Left ventricle myocardium inferior (tissue), 1 donor: ENCODE results near the gene PTPRT. TPM values are rescaled to one million over a fixed set of nuclear protein-coding genes. Genes with fewer than 3 reads are reported as not detected.

Source experiments
- DNase-seq: peaks from one replicate; pipeline ENCODE4 v3.0.0-alpha.2; 2020
- H3K27ac ChIP-seq: fragments of 200-600 bp; replicated peaks from 2 replicates; pipeline ENCODE4 v1.8.0; 2021
- H3K27me3 ChIP-seq: fragments of 200-600 bp; 2 replicates; pipeline ENCODE4 v1.8.0; 2021; ENCODE audit warnings: low read depth
- H3K36me3 ChIP-seq: fragments of 200-600 bp; 2 replicates; pipeline ENCODE4 v1.8.0; 2021
- H3K4me1 ChIP-seq: fragments of 200-600 bp; 2 replicates; pipeline ENCODE4 v1.8.0; 2021
- H3K4me3 ChIP-seq: fragments of 200-600 bp; 2 replicates; pipeline ENCODE4 v1.8.0; 2021; ENCODE audit warnings: mild to moderate bottlenecking, moderate library complexity
- H3K9me3 ChIP-seq: fragments of 200-600 bp; replicated peaks from 2 replicates; pipeline ENCODE4 v1.8.0; 2021
- intact Hi-C: fragments of 100-400 bp; cut with micrococcal nuclease; formaldehyde crosslinking; loops from one replicate; pipeline ENCODE4 v1.11.0; 2022
- total RNA-seq: library from RNA; stranded (reverse); fragmentation: NEBNext Ultra II Directional; extraction: Animal tissue kit (Norgen Biotek cat#: 25700); gene quantifications from one replicate; pipeline ENCODE4 v1.2.1, GENCODE V29; 2021
- TF ChIP-seq, protein P1 (sequence below): fragments of 200-600 bp; IDR thresholded peaks from 2 replicates; pipeline ENCODE4 v1.8.0; 2021; ENCODE audit warnings: antibody characterized with exemption, mild to moderate bottlenecking, borderline replicate concordance
- donor health status: DM: no; HTN: yes; CAD: no; lungs with severe emphysema.

The PTPRT gene
- total RNA-seq, 1 donor from 2014 or later = 0.08 TPM

DNA sequence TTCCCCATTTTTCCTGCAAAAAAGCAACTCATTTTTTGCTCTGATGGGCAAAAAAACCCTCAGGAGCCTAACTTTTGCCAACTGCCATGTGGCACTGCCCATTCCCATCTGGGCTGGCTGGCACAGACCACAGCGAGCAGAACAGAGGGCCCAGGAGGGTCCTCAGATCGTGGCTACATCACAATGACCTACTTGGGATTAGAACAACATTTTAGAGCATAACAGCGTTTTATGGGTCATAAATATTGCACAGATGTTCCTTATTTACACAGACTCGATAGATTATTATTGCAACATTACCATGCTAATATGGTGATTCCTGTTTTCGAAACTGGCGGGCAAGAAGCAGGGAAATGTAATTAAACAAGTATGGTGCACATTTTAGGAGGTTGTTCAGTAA, 28.0 kb downstream of the PTPRT start:
- H3K36me3 ChIP-seq = no peaks in the 10 kb centered on the region
- H3K4me1 ChIP-seq = no peaks in the 10 kb centered on the region
- H3K27ac ChIP-seq = no peak overlapping the region
- DNase-seq = no peak
- intact Hi-C loops = no loop called here
- H3K9me3 ChIP-seq = peaks cover 6% of the 10 kb centered on the region
- TF ChIP-seq, protein P1, sequence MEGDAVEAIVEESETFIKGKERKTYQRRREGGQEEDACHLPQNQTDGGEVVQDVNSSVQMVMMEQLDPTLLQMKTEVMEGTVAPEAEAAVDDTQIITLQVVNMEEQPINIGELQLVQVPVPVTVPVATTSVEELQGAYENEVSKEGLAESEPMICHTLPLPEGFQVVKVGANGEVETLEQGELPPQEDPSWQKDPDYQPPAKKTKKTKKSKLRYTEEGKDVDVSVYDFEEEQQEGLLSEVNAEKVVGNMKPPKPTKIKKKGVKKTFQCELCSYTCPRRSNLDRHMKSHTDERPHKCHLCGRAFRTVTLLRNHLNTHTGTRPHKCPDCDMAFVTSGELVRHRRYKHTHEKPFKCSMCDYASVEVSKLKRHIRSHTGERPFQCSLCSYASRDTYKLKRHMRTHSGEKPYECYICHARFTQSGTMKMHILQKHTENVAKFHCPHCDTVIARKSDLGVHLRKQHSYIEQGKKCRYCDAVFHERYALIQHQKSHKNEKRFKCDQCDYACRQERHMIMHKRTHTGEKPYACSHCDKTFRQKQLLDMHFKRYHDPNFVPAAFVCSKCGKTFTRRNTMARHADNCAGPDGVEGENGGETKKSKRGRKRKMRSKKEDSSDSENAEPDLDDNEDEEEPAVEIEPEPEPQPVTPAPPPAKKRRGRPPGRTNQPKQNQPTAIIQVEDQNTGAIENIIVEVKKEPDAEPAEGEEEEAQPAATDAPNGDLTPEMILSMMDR = no peak
- peaks cover 8% of the 10 kb centered on the region for H3K27me3 ChIP-seq
- no peak overlapping the region for H3K4me3 ChIP-seq

DNA sequence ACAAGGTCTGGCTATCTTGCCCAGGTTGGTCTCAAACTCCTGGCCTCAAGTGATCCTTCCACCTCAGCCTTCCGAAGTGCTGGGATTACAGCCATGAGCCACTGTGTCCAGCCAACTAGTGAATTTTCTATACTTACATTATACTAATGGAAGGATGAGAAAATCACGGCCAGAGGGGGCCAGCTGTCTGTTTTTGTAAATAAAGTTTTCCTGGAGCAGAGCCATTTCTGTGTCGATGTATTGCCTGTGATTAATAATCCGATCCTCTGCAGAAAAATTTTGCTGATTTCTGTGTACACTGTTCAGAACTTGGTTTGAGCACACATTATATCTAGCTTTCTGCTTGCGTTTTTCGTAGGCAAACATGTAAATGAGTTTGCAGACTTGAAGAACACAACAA, 28.8 kb downstream of the PTPRT start:
- DNase-seq = no peak
- TF ChIP-seq, protein P1 = no peak
- intact Hi-C loops = no loop called here
- peaks cover 5% of the 10 kb centered on the region for H3K27me3 ChIP-seq
- H3K9me3 ChIP-seq = peaks cover 6% of the 10 kb centered on the region
- no peaks in the 10 kb centered on the region for H3K36me3 ChIP-seq
- H3K27ac ChIP-seq = no peak overlapping the region
- H3K4me1 ChIP-seq = no peaks in the 10 kb centered on the region
- no peak overlapping the region for H3K4me3 ChIP-seq

DNA sequence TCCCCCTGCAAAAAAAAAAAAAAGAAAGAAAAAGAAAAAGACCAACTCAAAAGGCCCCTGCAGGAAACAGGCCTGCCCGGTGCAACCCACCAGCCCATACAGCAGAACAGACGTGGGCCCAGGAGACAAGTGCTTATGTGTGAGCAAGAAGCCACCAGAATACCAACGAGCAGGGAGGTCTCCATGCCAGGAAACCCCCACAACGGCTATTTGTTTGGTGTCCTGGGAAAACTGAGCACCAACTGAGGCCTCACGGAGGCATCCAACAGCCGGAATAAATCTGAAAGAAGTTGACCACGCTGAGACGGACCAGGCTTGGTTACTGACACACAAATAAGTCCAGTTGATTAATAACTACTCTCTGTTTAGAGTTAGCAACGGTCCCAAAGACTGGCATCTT, 29.7 kb downstream of the PTPRT start:
- intact Hi-C loops = no loop called here
- Histone ChIP-seq H3K27me3 (no peaks in the 10 kb centered on the region), H3K36me3 (no peaks in the 10 kb centered on the region), H3K27ac (no peak overlapping the region), H3K4me3 (no peak overlapping the region), H3K9me3 (peaks cover 5% of the 10 kb centered on the region), H3K4me1 (no peaks in the 10 kb centered on the region)
- DNase-seq = no peak
- TF ChIP-seq, protein P1 = no peak

DNA sequence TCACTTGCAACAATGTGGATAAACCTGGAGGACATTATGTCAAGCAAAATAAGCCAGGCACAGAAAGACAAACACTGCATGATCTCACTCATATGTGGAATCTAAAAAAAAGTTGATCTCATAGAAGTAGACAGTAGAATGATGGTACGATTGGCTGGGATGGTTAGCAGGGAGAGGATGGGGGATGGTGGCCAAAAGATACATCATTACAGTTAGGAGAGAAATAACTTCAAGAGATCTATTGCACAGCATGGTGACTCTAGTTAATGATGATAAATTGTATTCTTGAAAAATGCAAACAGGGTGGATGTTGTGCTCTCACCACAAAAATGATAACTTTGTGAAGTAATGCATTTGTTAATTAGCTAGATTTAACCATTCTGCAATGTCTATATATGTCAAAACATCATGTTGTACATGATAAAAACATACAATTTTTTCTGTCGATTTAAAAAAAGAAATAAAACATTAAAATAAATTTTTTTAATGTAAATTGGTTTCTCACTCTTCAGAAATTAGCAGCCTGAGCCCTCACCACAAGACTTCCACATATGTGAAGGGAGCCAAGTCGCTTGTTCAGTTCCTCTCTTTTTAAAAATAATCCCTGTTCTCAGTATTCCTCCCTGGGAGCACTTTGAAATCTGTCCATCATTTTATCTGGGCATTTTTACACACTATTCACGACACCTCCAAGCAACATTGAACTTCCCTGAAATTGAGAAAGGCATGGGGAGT, 34.2 kb downstream of the PTPRT start:
- Histone ChIP-seq H3K27ac (no peak overlapping the region), H3K4me3 (no peak overlapping the region), H3K4me1 (no peaks in the 10 kb centered on the region), H3K27me3 (peaks cover 7% of the 10 kb centered on the region), H3K9me3 (no peaks in the 10 kb centered on the region), H3K36me3 (no peaks in the 10 kb centered on the region)
- TF ChIP-seq, protein P1 = no peak
- DNase-seq = no peak
- intact Hi-C loops = no loop called here

DNA sequence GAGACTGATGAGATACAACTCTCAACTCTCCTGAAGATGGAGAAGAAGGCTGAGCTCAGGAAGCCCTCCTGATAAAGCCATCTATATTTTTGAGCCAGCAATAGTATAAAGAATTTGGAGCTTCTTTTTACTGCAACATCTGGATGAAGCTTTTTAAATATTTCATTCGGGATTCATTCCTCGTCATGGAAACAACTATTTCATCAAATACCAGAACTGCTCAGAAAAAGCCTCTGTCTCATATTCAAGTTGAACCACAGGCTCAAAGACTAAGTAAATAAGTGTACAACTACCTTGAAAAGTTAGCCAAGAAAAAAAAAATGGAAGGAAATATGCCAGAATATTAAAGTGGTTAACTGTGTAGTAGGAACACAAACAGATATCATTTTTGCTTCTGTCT, 37.8 kb downstream of the PTPRT start:
- Histone ChIP-seq H3K4me1 (no peaks in the 10 kb centered on the region), H3K36me3 (no peaks in the 10 kb centered on the region), H3K9me3 (no peaks in the 10 kb centered on the region), H3K27me3 (peaks cover 18% of the 10 kb centered on the region), H3K4me3 (no peak overlapping the region), H3K27ac (no peak overlapping the region)
- TF ChIP-seq, protein P1 = no peak
- intact Hi-C loops = no loop called here
- no peak for DNase-seq
